HG02642 (cell line): Measurements from ENCODE around the gene OLIG2.

Experiments used
- ATAC-seq: cut with Tn5 transposase; IDR thresholded peaks from one replicate; pipeline ENCODE4 v1.9.1; 2021; ENCODE audit warnings: mild to moderate bottlenecking; ENCODE audit not compliant: unreplicated experiment, poor library complexity

Gene OLIG2

DNA sequence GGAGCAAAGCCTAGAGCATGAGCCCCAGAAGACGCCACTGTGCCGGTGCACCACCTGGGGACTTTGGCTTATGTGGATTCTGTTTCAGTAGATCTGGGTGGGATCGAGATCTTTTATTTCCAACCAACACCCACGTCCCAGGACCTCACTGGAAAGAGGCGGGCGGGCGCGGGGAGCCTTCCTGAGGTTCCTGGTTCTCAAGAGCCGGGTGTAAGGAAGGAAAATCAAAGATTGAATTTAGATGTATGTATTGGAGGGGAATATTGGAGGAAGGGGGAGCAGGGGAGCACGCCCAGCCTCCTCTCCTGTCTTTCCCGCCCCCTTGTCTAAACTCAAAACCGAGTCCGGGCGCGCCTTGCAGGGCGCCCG is 6.2 kb upstream of the OLIG2 start:
- ATAC-seq = no peak

- no peak for ATAC-seq
These were observed 5.7 kb upstream of the OLIG2 start for GRCh38 chr21:33019885-33020557.

DNA sequence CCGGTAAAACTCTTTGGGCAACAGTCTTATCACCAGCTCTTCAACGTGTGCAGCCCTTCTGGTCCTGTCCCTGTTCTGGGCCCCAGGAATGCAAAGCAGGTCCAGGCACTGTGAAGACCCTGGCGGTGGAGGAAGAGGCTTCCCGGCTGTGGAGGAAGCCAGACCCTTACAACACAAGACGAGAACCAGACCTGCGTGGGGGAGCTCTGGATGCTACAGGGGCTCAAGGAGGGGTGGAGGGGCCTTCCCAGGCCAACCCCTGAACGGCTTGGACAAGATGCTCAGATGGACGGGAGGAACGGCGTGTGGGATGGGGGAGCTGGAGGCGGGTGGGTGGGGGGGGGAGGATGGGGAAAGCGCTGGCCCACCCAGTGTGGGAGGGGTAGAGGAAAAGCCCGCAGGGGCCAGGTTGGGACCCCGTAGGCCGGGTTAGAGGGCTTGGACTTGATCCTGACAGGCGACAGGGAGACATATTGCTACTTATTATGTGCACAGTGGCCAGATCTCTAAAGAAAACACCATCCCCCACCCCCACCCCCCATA is 5.1 kb upstream of the OLIG2 start:
- no peak for ATAC-seq

- no peak for ATAC-seq
These were observed 4.6 kb upstream of the OLIG2 start for GRCh38 chr21:33021150-33021549.

GRCh38 chr21:33021667-33022066 is 4.1 kb upstream of the OLIG2 start:
- ATAC-seq = no peak

GRCh38 chr21:33022489-33022827 is 3.3 kb upstream of the OLIG2 start:
- no peak for ATAC-seq

DNA sequence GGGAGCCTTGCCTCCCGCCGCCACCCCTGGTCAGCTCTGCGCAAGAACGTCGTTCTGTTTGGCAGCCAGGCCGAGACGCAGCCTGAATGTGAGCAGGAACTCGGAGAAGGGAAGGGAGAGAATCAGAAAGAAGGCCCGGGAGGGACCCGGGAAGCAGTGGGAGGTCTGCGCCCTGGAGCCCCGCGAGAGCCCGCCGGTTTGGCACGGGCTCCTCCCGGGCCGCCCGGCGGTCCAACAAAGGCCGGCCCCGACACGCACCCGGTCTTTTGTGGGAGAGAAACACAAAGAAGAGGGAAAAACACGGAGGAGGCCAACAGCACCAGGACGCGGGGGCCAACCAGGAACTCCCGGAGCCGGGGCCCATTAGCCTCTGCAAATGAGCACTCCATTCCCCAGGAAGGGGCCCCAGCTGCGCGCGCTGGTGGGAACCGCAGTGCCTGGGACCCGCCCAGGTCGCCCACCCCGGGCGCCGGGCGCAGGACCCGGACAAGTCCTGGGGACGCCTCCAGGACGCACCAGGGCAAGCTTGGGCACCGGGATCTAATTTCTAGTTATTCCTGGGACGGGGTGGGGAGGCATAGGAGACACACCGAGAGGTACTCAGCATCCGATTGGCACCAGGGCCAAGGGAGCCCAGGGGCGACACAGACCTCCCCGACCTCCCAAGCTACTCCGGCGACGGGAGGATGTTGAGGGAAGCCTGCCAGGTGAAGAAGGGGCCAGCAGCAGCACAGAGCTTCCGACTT is 2.7 kb upstream of the OLIG2 start:
- ATAC-seq = no peak

DNA sequence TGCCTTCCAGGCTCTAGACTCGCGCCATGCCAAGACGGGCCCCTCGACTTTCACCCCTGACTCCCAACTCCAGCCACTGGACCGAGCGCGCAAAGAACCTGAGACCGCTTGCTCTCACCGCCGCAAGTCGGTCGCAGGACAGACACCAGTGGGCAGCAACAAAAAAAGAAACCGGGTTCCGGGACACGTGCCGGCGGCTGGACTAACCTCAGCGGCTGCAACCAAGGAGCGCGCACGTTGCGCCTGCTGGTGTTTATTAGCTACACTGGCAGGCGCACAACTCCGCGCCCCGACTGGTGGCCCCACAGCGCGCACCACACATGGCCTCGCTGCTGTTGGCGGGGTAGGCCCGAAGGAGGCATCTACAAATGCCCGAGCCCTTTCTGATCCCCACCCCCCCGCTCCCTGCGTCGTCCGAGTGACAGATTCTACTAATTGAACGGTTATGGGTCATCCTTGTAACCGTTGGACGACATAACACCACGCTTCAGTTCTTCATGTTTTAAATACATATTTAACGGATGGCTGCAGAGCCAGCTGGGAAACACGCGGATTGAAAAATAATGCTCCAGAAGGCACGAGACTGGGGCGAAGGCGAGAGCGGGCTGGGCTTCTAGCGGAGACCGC is 2.0 kb upstream of the OLIG2 start:
- no peak for ATAC-seq

DNA sequence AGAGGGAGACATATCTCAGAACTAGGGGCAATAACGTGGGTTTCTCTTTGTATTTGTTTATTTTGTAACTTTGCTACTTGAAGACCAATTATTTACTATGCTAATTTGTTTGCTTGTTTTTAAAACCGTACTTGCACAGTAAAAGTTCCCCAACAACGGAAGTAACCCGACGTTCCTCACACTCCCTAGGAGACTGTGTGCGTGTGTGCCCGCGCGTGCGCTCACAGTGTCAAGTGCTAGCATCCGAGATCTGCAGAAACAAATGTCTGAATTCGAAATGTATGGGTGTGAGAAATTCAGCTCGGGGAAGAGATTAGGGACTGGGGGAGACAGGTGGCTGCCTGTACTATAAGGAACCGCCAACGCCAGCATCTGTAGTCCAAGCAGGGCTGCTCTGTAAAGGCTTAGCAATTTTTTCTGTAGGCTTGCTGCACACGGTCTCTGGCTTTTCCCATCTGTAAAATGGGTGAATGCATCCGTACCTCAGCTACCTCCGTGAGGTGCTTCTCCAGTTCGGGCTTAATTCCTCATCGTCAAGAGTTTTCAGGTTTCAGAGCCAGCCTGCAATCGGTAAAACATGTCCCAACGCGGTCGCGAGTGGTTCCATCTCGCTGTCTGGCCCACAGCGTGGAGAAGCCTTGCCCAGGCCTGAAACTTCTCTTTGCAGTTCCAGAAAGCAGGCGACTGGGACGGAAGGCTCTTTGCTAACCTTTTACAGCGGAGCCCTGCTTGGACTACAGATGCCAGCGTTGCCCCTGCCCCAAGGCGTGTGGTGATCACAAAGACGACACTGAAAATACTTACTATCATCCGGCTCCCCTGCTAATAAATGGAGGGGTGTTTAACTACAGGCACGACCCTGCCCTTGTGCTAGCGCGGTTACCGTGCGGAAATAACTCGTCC is 1.3 kb upstream of the OLIG2 start:
- ATAC-seq = no peak

DNA sequence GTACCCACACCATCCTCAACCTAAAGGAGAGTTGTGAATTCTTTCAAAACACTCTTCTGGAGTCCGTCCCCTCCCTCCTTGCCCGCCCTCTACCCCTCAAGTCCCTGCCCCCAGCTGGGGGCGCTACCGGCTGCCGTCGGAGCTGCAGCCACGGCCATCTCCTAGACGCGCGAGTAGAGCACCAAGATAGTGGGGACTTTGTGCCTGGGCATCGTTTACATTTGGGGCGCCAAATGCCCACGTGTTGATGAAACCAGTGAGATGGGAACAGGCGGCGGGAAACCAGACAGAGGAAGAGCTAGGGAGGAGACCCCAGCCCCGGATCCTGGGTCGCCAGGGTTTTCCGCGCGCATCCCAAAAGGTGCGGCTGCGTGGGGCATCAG is 638 bp upstream of the OLIG2 start:
- no peak for ATAC-seq

GRCh38 chr21:33026443-33026858 is 716 bp downstream of the OLIG2 start:
- ATAC-seq = no peak

DNA sequence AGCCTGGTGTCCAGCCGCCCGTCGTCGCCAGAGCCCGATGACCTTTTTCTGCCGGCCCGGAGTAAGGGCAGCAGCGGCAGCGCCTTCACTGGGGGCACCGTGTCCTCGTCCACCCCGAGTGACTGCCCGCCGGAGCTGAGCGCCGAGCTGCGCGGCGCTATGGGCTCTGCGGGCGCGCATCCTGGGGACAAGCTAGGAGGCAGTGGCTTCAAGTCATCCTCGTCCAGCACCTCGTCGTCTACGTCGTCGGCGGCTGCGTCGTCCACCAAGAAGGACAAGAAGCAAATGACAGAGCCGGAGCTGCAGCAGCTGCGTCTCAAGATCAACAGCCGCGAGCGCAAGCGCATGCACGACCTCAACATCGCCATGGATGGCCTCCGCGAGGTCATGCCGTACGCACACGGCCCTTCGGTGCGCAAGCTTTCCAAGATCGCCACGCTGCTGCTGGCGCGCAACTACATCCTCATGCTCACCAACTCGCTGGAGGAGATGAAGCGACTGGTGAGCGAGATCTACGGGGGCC is 1.2 kb downstream of the OLIG2 start:
- ATAC-seq = no peak

- ATAC-seq = no peak
These were observed 1.9 kb downstream of the OLIG2 start for GRCh38 chr21:33027401-33028286.

- ATAC-seq = no peak
These were observed 2.5 kb downstream of the OLIG2 start for GRCh38 chr21:33028287-33028670.

DNA sequence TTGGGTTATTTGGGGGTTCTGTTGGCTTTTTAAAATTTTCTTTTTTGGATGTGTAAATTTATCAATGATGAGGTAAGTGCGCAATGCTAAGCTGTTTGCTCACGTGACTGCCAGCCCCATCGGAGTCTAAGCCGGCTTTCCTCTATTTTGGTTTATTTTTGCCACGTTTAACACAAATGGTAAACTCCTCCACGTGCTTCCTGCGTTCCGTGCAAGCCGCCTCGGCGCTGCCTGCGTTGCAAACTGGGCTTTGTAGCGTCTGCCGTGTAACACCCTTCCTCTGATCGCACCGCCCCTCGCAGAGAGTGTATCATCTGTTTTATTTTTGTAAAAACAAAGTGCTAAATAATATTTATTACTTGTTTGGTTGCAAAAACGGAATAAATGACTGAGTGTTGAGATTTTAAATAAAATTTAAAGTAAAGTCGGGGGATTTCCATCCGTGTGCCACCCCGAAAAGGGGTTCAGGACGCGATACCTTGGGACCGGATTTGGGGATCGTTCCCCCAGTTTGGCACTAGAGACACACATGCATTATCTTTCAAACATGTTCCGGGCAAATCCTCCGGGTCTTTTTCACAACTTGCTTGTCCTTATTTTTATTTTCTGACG is 3.1 kb downstream of the OLIG2 start:
- no peak for ATAC-seq

DNA sequence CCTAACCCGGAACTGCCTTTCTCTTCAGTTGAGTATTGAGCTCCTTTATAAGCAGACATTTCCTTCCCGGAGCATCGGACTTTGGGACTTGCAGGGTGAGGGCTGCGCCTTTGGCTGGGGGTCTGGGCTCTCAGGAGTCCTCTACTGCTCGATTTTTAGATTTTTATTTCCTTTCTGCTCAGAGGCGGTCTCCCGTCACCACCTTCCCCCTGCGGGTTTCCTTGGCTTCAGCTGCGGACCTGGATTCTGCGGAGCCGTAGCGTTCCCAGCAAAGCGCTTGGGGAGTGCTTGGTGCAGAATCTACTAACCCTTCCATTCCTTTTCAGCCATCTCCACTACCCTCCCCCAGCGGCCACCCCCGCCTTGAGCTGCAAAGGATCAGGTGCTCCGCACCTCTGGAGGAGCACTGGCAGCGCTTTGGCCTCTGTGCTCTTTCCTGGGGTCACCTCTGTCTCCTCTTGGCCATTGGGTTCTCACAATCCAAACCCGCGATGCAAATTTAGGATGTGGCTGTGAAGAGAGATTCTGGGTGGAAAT is 3.7 kb downstream of the OLIG2 start:
- ATAC-seq = no peak

GRCh38 chr21:33029975-33030461 is 4.3 kb downstream of the OLIG2 start:
- no peak for ATAC-seq

GRCh38 chr21:33030633-33031032 is 4.9 kb downstream of the OLIG2 start:
- no peak for ATAC-seq
